Cardiac fibroblast (primary cell): ENCODE data around the gene CLEC18C.
"Not testable (repeated sequence)": the region's sequence is repeated elsewhere in the genome, so short reads cannot be mapped to it uniquely, and the experiment has no call there.

Experiments
- DNase-seq, 2 donors: peaks; one replicate each; pipeline versions ENCODE4 v3.0.0 to v3.0.0-alpha.2; 2010; ENCODE audit warnings: low read depth in 2 of 2
- H3K4me3 ChIP-seq, 2 donors: replicated peaks in 1 of 2; 1 replicate in 1 of 2; 2 replicates in 1 of 2; pipeline ENCODE4 v1.5.1; 2011; ENCODE audit warnings: low read depth in 2 of 2, low read length in 2 of 2, mild to moderate bottlenecking in 2 of 2, moderate library complexity in 1 of 2

The CLEC18C gene

GRCh38 chr16:70218586-70218985 is 45.0 kb downstream of the CLEC18C start:
- not testable (repeated sequence) for H3K4me3 ChIP-seq, DNase-seq

- DNase-seq, H3K4me3 ChIP-seq: not testable (repeated sequence)
Measured at GRCh38 chr16:70222574-70222973, 49.0 kb downstream of the CLEC18C start.

GRCh38 chr16:70223216-70223615 is 49.6 kb downstream of the CLEC18C start:
- DNase-seq, H3K4me3 ChIP-seq: not testable (repeated sequence)

- not testable (repeated sequence) for H3K4me3 ChIP-seq
Measured at GRCh38 chr16:70223971-70224513, 50.5 kb downstream of the CLEC18C start.

GRCh38 chr16:70224645-70225044 is 51.1 kb downstream of the CLEC18C start:
- H3K4me3 ChIP-seq, DNase-seq: not testable (repeated sequence)

More at GRCh38 chr16:70223971-70224513, 50.5 kb downstream of the CLEC18C start:
- not testable (repeated sequence) for DNase-seq

- not testable (repeated sequence) for H3K4me3 ChIP-seq, DNase-seq
Measured at GRCh38 chr16:70225430-70225829, 51.8 kb downstream of the CLEC18C start.

- H3K4me3 ChIP-seq, DNase-seq: not testable (repeated sequence)
Measured at GRCh38 chr16:70226024-70226423, 52.4 kb downstream of the CLEC18C start.

- DNase-seq: peak in 1 of 2 donors; percentile 11
- not testable (repeated sequence) for H3K4me3 ChIP-seq
Measured at GRCh38 chr16:70231831-70232230, 58.2 kb downstream of the CLEC18C start.
